Middle frontal gyrus (tissue), 1 donor: ENCODE data around the gene FCHO1.
A peak's percentile ranks its signal among the peaks of the same experiment; 100 is the strongest.

ENCODE experiments used
- DNase-seq: peaks from one replicate; pipeline ENCODE4 v3.0.0-alpha.2; 2015; ENCODE audit warnings: low spot score; ENCODE audit errors: extremely low spot score

Gene FCHO1

GRCh38 chr19:17734146-17734545, 17.1 kb upstream of the FCHO1 start:
- DNase-seq = no peak

- DNase-seq = no peak
These were observed 15.9 kb upstream of the FCHO1 start for GRCh38 chr19:17735410-17735809.

DNA sequence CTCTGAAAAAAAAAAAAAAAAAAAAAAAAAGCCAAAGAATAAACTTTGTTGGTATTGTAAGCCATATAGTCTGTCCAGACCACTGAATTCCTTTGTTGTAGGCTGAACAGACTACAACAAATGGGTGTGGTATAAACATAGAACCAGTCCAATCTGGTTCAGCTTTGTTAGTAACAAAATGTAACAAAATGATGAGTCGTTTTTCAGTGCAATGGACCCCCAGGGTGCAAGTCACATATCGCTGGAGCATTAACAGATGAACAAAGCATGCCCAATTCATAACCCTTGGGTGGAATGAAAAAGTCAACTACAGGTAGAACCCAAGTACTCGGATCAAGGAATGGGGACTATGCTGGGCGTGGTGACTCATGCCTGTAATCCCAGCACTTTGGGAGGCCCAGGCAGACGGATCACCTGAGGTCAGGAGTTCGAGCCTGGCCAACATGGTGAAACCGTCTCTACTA, 13.6 kb upstream of the FCHO1 start:
- DNase-seq = no peak

DNA sequence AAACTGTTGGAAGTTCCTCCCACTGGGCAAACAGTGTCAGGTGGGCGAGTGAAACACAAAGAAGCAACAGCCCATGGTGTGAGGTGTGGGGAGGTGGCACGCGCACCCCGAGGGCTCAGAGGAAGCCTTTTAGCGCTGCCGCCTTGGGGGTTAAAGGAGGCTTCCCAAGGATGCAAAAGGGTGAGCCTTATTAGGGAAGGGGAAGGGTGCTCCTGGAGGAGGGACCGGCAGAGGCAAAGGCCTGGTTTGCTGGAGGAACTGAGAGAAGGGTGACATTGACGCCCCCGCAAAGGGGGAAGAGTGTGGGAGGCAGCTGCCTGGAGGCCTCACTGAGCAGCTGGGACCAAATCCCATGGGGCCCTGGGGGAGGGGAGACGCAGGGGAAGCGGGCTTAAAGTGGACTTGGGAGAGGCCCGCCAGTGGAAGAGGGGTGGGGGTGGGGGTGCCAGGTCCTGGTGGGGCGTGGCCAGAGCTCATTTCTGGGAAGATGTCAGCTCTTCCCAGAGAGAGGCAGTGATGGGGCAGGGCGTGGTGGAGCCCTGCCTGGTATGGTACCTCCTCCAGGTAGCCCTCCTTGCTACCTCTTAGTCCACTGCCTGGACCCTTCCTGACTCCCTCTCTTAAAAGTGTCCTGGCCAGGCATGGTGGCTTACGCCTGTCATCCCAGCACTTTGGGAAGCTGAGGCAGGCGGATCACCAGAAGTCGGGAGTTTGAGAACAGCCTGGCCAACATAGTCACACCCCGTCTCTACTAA, 12.0 kb upstream of the FCHO1 start:
- DNase-seq = no peak

- no peak for DNase-seq
These were observed 9.8 kb upstream of the FCHO1 start for GRCh38 chr19:17741456-17741855.

GRCh38 chr19:17743874-17744580, 7.2 kb upstream of the FCHO1 start:
- no peak for DNase-seq

GRCh38 chr19:17747205-17748098, 3.8 kb upstream of the FCHO1 start:
- DNase-seq = peak; percentile 96

GRCh38 chr19:17748884-17749638, 2.2 kb upstream of the FCHO1 start:
- no peak for DNase-seq

DNA sequence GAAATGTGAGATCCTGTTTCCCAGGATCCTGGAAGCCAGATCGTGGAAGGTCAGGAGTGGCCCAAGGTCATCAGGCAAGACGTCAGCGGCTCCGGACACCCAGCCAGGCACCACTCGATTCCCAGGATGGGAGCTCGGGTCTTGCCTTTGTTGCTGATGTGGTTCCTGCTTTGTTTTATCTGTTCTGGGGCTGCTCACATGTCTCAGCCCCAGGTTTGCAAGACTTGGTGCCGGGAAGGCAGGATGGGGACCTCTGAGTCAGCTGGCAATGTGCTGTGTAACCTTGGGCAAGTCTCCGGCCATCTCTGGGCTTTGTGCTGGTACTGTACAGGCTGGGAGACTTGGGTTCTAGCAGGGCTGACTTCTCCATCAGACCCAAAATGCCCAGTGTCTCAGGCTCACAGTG, 1.4 kb upstream of the FCHO1 start:
- no peak for DNase-seq

GRCh38 chr19:17751912-17752273, 616 bp downstream of the FCHO1 start:
- no peak for DNase-seq

DNA sequence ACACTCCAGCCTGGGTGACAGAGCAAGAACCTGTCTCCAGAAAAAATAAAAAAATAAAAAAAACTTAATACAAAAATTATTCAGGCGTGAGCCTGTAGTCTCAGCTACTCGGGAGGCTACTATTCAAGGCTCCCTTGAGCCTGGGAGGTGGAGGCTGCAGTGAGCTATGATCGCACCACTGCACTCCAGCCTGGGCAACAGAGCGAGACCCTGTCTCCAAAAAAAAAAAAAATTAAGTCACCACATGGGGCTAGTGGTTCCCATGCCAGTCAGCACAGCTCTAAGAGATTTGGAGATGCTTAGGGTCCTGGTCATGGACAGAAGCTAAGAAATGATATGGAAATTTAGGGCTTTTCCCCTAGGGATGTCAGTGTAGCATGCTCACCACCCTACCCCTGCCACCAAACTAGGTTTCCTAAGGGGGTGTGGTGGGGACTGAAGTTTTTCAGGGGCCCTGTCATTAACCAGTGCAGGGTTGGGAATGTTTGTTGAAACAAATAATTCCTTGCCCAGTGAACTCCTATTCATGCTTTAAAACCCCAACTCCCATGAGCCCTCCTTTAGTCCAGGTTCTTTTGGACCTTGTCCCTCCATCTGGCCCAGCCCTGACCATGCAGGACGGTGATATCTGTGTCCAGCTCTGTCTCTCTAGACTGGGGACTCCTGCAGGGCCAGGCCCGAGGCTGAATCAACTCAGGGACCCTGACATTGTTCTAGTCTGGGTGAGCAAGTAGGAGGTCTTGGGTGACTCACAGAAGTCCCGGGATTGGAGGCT, 1.8 kb downstream of the FCHO1 start:
- no peak for DNase-seq

DNA sequence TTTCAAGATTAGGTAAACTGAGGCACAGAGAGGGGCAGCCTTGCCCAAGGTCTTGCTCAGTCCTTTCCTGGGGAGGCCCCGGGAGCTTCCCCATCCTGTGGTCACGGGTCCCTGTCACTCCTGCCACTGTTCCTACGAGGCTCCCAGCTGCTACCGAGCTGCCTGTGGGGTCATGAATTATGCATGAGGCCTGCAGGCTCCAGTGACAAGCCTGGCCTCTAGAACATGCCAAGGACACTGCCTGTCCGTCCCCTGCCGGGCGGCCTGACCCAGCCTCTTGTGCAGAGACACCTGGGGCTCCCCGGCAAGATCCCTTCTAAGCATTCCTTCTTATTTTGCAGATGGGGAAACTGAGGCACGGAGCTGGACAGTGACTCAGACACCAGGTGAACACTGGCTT, 2.7 kb downstream of the FCHO1 start:
- DNase-seq = peak; percentile 23

DNA sequence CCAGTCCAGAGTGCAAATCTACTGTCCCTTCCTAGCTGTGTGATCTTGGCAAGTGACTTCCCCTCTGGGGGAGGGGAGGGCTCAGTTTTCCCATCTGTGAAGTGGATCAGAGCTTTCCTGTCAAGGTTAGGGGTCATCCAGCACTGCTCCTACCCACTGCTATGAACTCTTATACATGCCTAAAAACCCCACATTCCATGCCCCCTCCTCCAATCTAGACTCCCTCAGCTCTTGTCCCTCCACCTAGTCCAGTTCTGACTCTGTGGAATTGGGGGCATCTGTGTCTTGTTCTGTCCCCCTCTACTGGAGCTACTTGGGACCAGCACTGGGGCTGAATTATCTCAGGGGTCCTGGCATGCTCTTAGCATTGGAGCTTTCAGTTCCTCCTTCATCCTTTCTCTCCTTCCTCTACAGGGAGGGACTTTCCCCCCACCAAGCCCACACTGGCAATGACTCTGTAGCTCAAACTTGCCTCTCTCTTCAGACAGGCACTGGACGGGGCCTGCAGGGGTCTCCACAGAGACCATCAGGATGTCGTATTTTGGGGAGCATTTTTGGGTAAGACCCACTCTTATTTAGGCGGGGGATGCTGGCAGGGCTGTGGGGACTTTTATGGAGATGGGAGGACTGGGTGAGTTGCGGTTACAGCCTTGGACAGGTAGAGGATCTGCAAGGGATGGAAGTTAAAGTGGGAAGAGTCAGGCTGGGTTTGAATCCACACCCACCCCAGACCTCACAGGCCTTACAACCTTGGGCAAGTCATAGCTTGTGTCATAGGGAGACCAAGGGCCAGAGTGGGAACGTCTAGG, 3.6 kb downstream of the FCHO1 start:
- no peak for DNase-seq

DNA sequence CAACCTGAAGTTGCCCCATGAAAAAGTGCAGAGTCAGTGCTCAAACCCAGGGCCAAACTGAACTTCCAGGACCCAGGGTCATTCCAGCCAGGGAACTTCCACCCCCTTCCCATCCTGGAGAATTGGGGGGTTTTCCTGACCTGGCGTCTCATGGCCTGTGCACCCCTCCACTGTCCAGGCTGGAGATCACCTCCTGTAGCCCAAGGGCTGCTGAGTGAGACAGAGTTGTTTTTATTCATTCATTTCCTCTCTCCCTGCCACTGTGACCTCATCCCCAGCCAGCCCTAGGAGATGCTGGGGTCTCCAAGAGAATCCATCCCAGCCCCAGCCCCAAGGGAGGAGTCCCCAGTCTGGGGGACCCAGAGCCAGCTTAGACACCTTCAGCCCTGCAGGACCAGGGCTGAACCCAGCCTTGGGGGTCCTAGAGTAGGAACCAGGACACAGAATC, 4.2 kb downstream of the FCHO1 start:
- DNase-seq = no peak

DNA sequence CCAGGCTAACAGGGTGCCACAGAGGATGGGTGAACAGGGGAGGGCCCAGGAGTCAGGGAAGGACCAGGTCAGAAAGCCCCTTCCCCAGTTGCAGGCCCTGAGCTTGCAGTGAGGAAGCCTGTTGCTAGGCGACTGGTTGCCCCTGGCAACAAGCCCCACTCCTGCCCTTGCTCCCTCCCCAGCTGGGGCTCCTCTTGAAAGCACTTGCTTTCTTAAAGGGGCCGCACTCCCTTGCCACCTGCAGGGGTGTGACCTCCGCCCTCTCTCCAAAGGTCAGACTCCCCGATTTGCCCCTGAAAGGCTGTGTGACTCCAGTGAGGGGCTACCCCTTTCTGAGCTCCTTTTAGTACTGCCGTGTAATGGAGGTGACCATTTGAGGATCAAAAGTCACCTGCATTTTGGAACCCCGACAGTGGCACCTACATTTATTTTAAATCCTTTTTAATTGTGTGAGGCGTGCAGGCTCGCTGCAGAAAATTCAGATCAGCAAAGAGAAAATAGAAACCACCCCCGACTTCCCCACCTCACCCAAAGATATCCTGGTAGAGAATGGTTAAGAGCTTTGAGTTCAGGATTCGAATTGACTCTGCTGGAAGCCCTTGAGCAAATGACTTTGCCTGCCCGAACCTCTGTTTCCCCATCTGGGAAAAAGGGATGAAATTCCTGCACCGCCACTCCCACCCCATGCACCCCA, 4.8 kb downstream of the FCHO1 start:
- peak; percentile 57 for DNase-seq

- peak; percentile 91 for DNase-seq
These were observed 5.8 kb downstream of the FCHO1 start for GRCh38 chr19:17757125-17757524.

- DNase-seq = no peak
These were observed 7.2 kb downstream of the FCHO1 start for GRCh38 chr19:17758515-17758914.

- DNase-seq = no peak
These were observed 9.9 kb downstream of the FCHO1 start for GRCh38 chr19:17761148-17761547.
